B cell (primary cell): ENCODE results near the gene SYNJ2. TPM values are rescaled to one million over a fixed set of nuclear protein-coding genes. Genes with fewer than 3 reads are reported as not detected.

Experiments used
- ATAC-seq: fragments of 200-7000 bp; cut with Tn5 transposase; one replicate; pipeline ENCODE4 v1.10.0; 2021; ENCODE audit warnings: low read depth, mild to moderate bottlenecking, moderate number of reproducible peaks, moderate library complexity
- CTCF ChIA-PET: fragments of 350-600 bp; sonication (Branson Sonifier 250); formaldehyde crosslinking; loops from one replicate; lab custom pipeline; 2021; ENCODE audit warnings: antibody characterized with exemption, inconsistent platforms; lab: Charles Lee
- POLR2A ChIA-PET: fragments of 350-600 bp; sonication (Branson Sonifier 250); formaldehyde crosslinking; loops from one replicate; lab custom pipeline; 2021; ENCODE audit warnings: antibody characterized with exemption; lab: Charles Lee
- DNase-seq: peaks from one replicate; pipeline ENCODE4 v3.0.0; 2013
- H2AFZ ChIP-seq: 2 replicates; pipeline ENCODE4 v1.6.1; 2012; ENCODE audit warnings: mild to moderate bottlenecking, low read depth, low read length; ENCODE audit not compliant: insufficient read depth, poor library complexity, severe bottlenecking
- H3K27ac ChIP-seq, 2 donors: 1 replicate in 1 of 2; 2 replicates in 1 of 2; pipeline ENCODE4 v1.5.1; 2012 to 2013; ENCODE audit warnings: low read length in 2 of 2, mild to moderate bottlenecking in 2 of 2, moderate library complexity in 1 of 2
- H3K27me3 ChIP-seq, 4 experiments: fragments of 200-600 bp in 1 of 4; sonication (generic) in 1 of 4; replicated peaks in 1 of 4; 1 replicate in 2 of 4; 2 replicates in 2 of 4; pipeline versions ENCODE4 v1.6.1 to v1.7.0; 2013 to 2016; ENCODE audit warnings: low read length in 3 of 4, mild to moderate bottlenecking in 2 of 4, mixed read lengths in 1 of 4, moderate library complexity in 1 of 4; ENCODE audit not compliant: insufficient read depth in 4 of 4, control insufficient read depth in 3 of 4; ENCODE audit errors: control extremely low read depth in 1 of 4
- H3K36me3 ChIP-seq, 2 experiments: replicated peaks in 1 of 2; 1 replicate in 1 of 2; 2 replicates in 1 of 2; pipeline versions ENCODE4 v1.6.1 to v1.7.1; 2013; ENCODE audit warnings: low read length in 1 of 2; ENCODE audit not compliant: insufficient read depth in 2 of 2, control insufficient read depth in 1 of 2; ENCODE audit errors: control extremely low read depth in 1 of 2, extremely low read depth in 1 of 2
- H3K4me1 ChIP-seq, 2 donors: fragments of 200-600 bp in 1 of 2; sonication (generic) in 1 of 2; 1 replicate in 1 of 2; 2 replicates in 1 of 2; pipeline versions ENCODE4 v1.5.1 to v1.6.1; 2013 to 2017; ENCODE audit warnings: low read length in 2 of 2; ENCODE audit not compliant: control insufficient read depth in 2 of 2, insufficient read depth in 2 of 2
- H3K4me2 ChIP-seq: replicated peaks from 2 replicates; pipeline ENCODE3; 2012; ENCODE audit warnings: mild to moderate bottlenecking, low read depth, low read length; ENCODE audit not compliant: poor library complexity, severe bottlenecking
- H3K4me3 ChIP-seq, 5 experiments: fragments of 200-600 bp in 1 of 5; sonication (generic) in 1 of 5; 1 replicate in 3 of 5; 2 replicates in 2 of 5; pipeline versions ENCODE4 v1.5.1 to v1.7.0; 2011 to 2016; ENCODE audit warnings: low read length in 4 of 5, mild to moderate bottlenecking in 4 of 5, low read depth in 2 of 5, control low read depth in 1 of 5, moderate library complexity in 1 of 5; ENCODE audit not compliant: insufficient read depth in 1 of 5; ENCODE audit errors: control extremely low read depth in 1 of 5, extremely low read depth in 1 of 5
- H3K79me2 ChIP-seq: fragments of 200-600 bp; sonication (generic); one replicate; pipeline ENCODE4 v1.6.0; 2016; ENCODE audit warnings: low read length; ENCODE audit not compliant: control insufficient read depth, insufficient read depth
- H3K9ac ChIP-seq: fragments of 200-600 bp; sonication (generic); 2 replicates; pipeline ENCODE4 v1.6.1; 2017; ENCODE audit warnings: mild to moderate bottlenecking, low read length, moderate library complexity
- H3K9me3 ChIP-seq, 3 donors: one replicate each; pipeline versions ENCODE4 v1.6.1 to v1.7.1; 2013; ENCODE audit warnings: low read length in 2 of 3; ENCODE audit not compliant: control insufficient read depth in 2 of 3, insufficient read depth in 1 of 3; ENCODE audit errors: control extremely low read depth in 1 of 3
- H4K20me1 ChIP-seq: 2 replicates; pipeline ENCODE4 v1.6.0; 2012; ENCODE audit warnings: mild to moderate bottlenecking, low read length; ENCODE audit not compliant: insufficient read depth, control insufficient read depth, poor library complexity, severe bottlenecking
- H3K27ac Mint-ChIP-seq: one replicate; pipeline ENCODE4 v1.8.0; 2021; ENCODE audit warnings: mixed read lengths
- H3K27me3 Mint-ChIP-seq: one replicate; pipeline ENCODE4 v1.8.0; 2021; ENCODE audit warnings: mixed read lengths
- H3K4me1 Mint-ChIP-seq: one replicate; pipeline ENCODE4 v1.8.0; 2021; ENCODE audit warnings: mixed read lengths
- H3K4me3 Mint-ChIP-seq: one replicate; pipeline ENCODE4 v1.8.0; 2021; ENCODE audit warnings: mixed read lengths
- H3K9me3 Mint-ChIP-seq: one replicate; pipeline ENCODE4 v1.8.0; 2022; ENCODE audit warnings: mixed read lengths; ENCODE audit not compliant: insufficient read depth
- CTCF ChIP-seq: fragments of 200-600 bp; IDR thresholded peaks from one replicate; pipeline ENCODE4 v1.8.0; 2022; ENCODE audit warnings: antibody characterized with exemption, mild to moderate bottlenecking
- EZH2 ChIP-seq: IDR thresholded peaks from 2 replicates; pipeline ENCODE4 v1.6.1; 2012; ENCODE audit warnings: borderline replicate concordance, low read depth, mild to moderate bottlenecking, moderate library complexity, low read length; ENCODE audit not compliant: insufficient read depth, poor library complexity, severe bottlenecking
- WGBS: methylation state at CpG from one replicate; pipeline ENCODE4 v1.1.5; 2013; ENCODE audit warnings: missing lambda C conversion rate; ENCODE audit not compliant: insufficient coverage; 5-methylcytosine and 5-hydroxymethylcytosine counted together
- intact Hi-C: fragments of 100-400 bp; cut with micrococcal nuclease; formaldehyde crosslinking; loops from one replicate; pipeline ENCODE4 v1.10.0; 2022
- polyA plus RNA-seq: library from polyadenylated mRNA; depleted of rRNA; stranded (reverse); fragments of >200 nt; gene quantifications from 2 replicates; pipeline ENCODE4 v1.2.3, GENCODE V29; 2012
- total RNA-seq, 2 donors: library from RNA; stranded (reverse); fragments of 120-200 nt in 1 of 2; gene quantifications; 1 replicate in 1 of 2; 2 replicates in 1 of 2; pipeline versions ENCODE4 v1.2.3 to v1.2.4, GENCODE V29; 2013 to 2022

Gene SYNJ2
- total and polyA plus RNA-seq, 2 donors (not counting 1 experiment from before 2014, with no cell fraction given): 5.2 to 11.4 TPM

- H3K4me3 Mint-ChIP-seq: no peak overlapping the region
- DNase-seq (no peak), ATAC-seq (no peak)
- 96% methylated on average over 8 of the region's 13 CpGs for WGBS
- Histone ChIP-seq H3K27me3 (no peaks in the 10 kb centered on the region), H4K20me1 (no peaks in the 10 kb centered on the region), H3K4me2 (no peak overlapping the region), H3K27ac (no peak overlapping the region), H3K9me3 (no peaks in the 10 kb centered on the region), H2AFZ (no peak overlapping the region), H3K4me1 (no peaks in the 10 kb centered on the region), H3K79me2 (no peaks in the 10 kb centered on the region), H3K36me3 (peaks cover 2 to 79% of the 10 kb centered on the region in 2 experiments), H3K9ac (no peak overlapping the region), H3K4me3 (no peak overlapping the region)
- H3K9me3 Mint-ChIP-seq: no peaks in the 10 kb centered on the region
- no peaks in the 10 kb centered on the region for H3K4me1 Mint-ChIP-seq
- ChIA-PET CTCF (interaction anchor here (1.0 kb wide), 1 partner anchor 131 kb away, joined by 3 read pairs; no protein-coding TSS in a partner anchor), POLR2A (no interaction called here)
- TF ChIP-seq EZH2: no peak
- no peak for TF ChIP-seq CTCF
- intact Hi-C loops: no loop called here
- H3K27ac Mint-ChIP-seq: no peak overlapping the region
- H3K27me3 Mint-ChIP-seq: no peaks in the 10 kb centered on the region
Observed at GRCh38 chr6:157941101-157941863, 40.4 kb upstream of the SYNJ2 start.

- H2AFZ ChIP-seq: no peak overlapping the region
- H3K4me1 ChIP-seq: no peaks in the 10 kb centered on the region
- Mint-ChIP-seq H3K4me3 (no peak overlapping the region), H3K27ac (no peak overlapping the region), H3K9me3 (no peaks in the 10 kb centered on the region), H3K4me1 (no peaks in the 10 kb centered on the region), H3K27me3 (no peaks in the 10 kb centered on the region)
- 97% methylated on average over 13 of the region's 14 CpGs for WGBS
- H3K79me2 ChIP-seq: no peaks in the 10 kb centered on the region
- no peak overlapping the region for H3K4me2 ChIP-seq
- H3K27ac ChIP-seq: no peak overlapping the region
- ATAC-seq: no peak
- H3K4me3 ChIP-seq: no peak overlapping the region
- ChIA-PET POLR2A (no interaction called here), CTCF (no interaction called here)
- no peaks in the 10 kb centered on the region for H4K20me1 ChIP-seq
- peaks cover 2 to 71% of the 10 kb centered on the region in 2 experiments for H3K36me3 ChIP-seq
- no peaks in the 10 kb centered on the region for H3K9me3 ChIP-seq
- H3K9ac ChIP-seq: no peak overlapping the region
- H3K27me3 ChIP-seq: no peaks in the 10 kb centered on the region
- TF ChIP-seq EZH2 (no peak), CTCF (no peak)
- intact Hi-C loops: no loop called here
- DNase-seq: no peak
Observed at GRCh38 chr6:157942351-157942750, 39.3 kb upstream of the SYNJ2 start.
